ENCODE measurements around the gene NEK4.

DNA sequence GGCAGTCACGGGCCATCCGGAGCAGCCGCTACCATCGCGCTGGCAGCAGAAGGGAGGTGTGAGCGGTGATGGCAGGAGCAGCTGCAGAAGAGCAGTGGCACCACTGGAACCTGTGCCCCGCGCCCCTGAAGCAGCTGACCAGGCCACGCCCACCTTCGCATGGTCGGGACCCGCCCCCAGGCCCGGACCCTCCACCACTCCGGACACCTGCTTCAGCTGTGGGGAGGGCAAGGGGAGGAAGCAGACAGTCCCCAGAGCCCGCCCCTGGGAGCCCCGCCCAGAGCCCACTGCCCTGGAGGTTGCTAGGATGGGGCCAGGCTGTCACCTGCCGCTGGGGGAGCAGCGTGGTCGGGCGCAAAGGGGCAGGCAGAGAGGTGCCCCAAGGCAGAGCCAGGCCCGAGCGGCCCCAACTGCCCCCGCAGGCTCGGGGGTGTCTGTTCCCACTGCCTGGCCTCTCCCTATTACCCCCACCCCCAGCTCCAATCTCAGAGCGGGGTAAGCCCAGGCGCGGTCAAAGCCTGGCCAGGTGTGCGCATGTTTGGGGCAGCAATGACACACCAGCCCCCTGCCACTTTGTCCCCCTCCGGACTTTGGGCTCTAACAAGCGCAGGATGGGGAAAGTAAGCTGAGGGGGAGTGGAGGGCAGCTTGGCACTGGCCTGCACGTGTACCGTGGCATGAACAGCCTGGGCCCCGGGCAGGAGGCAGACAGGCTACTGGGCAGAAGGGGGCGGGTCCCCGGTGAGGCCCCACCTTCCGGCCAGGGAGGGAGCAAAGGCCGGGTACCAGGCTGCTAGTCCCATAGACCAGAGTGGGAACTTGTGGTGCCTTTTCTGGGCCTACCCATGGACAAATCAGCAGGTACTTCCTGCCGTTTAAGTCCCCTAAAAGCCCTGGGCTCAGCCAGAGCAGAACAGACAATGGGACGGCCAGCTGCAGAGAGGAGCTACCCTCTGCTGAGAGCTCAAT, 56.1 kb downstream of the NEK4 start:
- TF ChIP-seq CTCF (conservative IDR thresholded peaks at IDR 0.05) (no peak), ZFX (IDR thresholded peaks at IDR 0.05) (no peak)
